Activated CD4-positive, alpha-beta T cell treated with anti-CD3 and anti-CD28 coated beads, Interleukin-2, amount 10 ng/mL, durations not matched to agents 24 days and 14 days (primary cell): Measurements from ENCODE around the gene ABCA1. TPM values are rescaled to one million over a fixed set of nuclear protein-coding genes. Genes with fewer than 3 reads are reported as not detected.

Experiments used
- DNase-seq: peaks from one replicate; pipeline ENCODE4 v3.0.0; 2022
- H3K27ac Mint-ChIP-seq: one replicate; pipeline ENCODE4 v1.8.0; 2022; ENCODE audit warnings: mild to moderate bottlenecking, mixed read lengths
- H3K27me3 Mint-ChIP-seq: one replicate; pipeline ENCODE4 v1.8.0; 2022; ENCODE audit warnings: mixed read lengths
- H3K36me3 Mint-ChIP-seq: one replicate; pipeline ENCODE4 v1.8.0; 2022; ENCODE audit warnings: low read depth, mild to moderate bottlenecking, mixed read lengths
- H3K4me1 Mint-ChIP-seq: one replicate; pipeline ENCODE4 v1.8.0; 2021; ENCODE audit warnings: mixed read lengths
- H3K4me3 Mint-ChIP-seq: one replicate; pipeline ENCODE4 v1.8.0; 2022; ENCODE audit warnings: mild to moderate bottlenecking, moderate library complexity, mixed read lengths
- H3K9me3 Mint-ChIP-seq: one replicate; pipeline ENCODE4 v1.8.0; 2021; ENCODE audit warnings: mixed read lengths
- intact Hi-C: fragments of 100-400 bp; cut with micrococcal nuclease; formaldehyde crosslinking; loops from one replicate; pipeline ENCODE4 v1.15.1; 2023
- total RNA-seq: library from RNA; stranded (reverse); gene quantifications from 2 replicates; pipeline ENCODE4 v1.2.3, GENCODE V29; 2022

ABCA1 gene
- total RNA-seq, 1 donor from 2014 or later, result 0.56 TPM

- no peaks in the 10 kb centered on the region for H3K9me3 Mint-ChIP-seq
- DNase-seq, result no peak
- H3K36me3 Mint-ChIP-seq, result no peaks in the 10 kb centered on the region
- H3K4me3 Mint-ChIP-seq, result no peak overlapping the region
- no peaks in the 10 kb centered on the region for H3K4me1 Mint-ChIP-seq
- H3K27me3 Mint-ChIP-seq, result no peaks in the 10 kb centered on the region
- H3K27ac Mint-ChIP-seq, result no peak overlapping the region
- intact Hi-C loops, result no loop called here
Measured at GRCh38 chr9:104794070-104794469, 133.9 kb downstream of the ABCA1 start.

- no peak overlapping the region for H3K27ac Mint-ChIP-seq
- no peaks in the 10 kb centered on the region for H3K9me3 Mint-ChIP-seq
- no peaks in the 10 kb centered on the region for H3K27me3 Mint-ChIP-seq
- no peak for DNase-seq
- H3K4me3 Mint-ChIP-seq, result no peak overlapping the region
- H3K36me3 Mint-ChIP-seq, result no peaks in the 10 kb centered on the region
- H3K4me1 Mint-ChIP-seq, result no peaks in the 10 kb centered on the region
- intact Hi-C loops, result loop anchor here (10.0 kb wide), 1 partner anchor 367 kb away; no protein-coding TSS in a partner anchor
Measured at GRCh38 chr9:104788251-104788650, 139.7 kb downstream of the ABCA1 start.

- Mint-ChIP-seq H3K9me3 (no peaks in the 10 kb centered on the region), H3K36me3 (no peaks in the 10 kb centered on the region)
Measured at GRCh38 chr9:104787306-104788015, 140.5 kb downstream of the ABCA1 start.

GRCh38 chr9:104786293-104786692 lies 141.7 kb downstream of the ABCA1 start:
- H3K27ac Mint-ChIP-seq, result no peak overlapping the region
- no peaks in the 10 kb centered on the region for H3K9me3 Mint-ChIP-seq
- intact Hi-C loops, result loop anchor here (10.0 kb wide), 1 partner anchor 369 kb away; no protein-coding TSS in a partner anchor
- H3K4me3 Mint-ChIP-seq, result no peak overlapping the region
- no peak for DNase-seq
- H3K36me3 Mint-ChIP-seq, result no peaks in the 10 kb centered on the region
- H3K4me1 Mint-ChIP-seq, result no peaks in the 10 kb centered on the region
- no peaks in the 10 kb centered on the region for H3K27me3 Mint-ChIP-seq

More at GRCh38 chr9:104787306-104788015, 140.5 kb downstream of the ABCA1 start:
- no peaks in the 10 kb centered on the region for H3K27me3 Mint-ChIP-seq
- H3K27ac Mint-ChIP-seq, result no peak overlapping the region
- H3K4me3 Mint-ChIP-seq, result no peak overlapping the region
- DNase-seq, result no peak
- intact Hi-C loops, result loop anchor here (10.0 kb wide), 1 partner anchor 367 kb away; no protein-coding TSS in a partner anchor
- no peaks in the 10 kb centered on the region for H3K4me1 Mint-ChIP-seq

GRCh38 chr9:104784098-104784497 lies 143.9 kb downstream of the ABCA1 start:
- DNase-seq, result no peak
- Mint-ChIP-seq H3K4me1 (no peaks in the 10 kb centered on the region), H3K27me3 (peaks cover 2% of the 10 kb centered on the region), H3K9me3 (no peaks in the 10 kb centered on the region), H3K36me3 (no peaks in the 10 kb centered on the region), H3K4me3 (no peak overlapping the region), H3K27ac (no peak overlapping the region)
- intact Hi-C loops, result loop anchor here (10.0 kb wide), 1 partner anchor 371 kb away; no protein-coding TSS in a partner anchor

GRCh38 chr9:104783588-104783987 lies 144.4 kb downstream of the ABCA1 start:
- Mint-ChIP-seq H3K27me3 (peaks cover 2% of the 10 kb centered on the region), H3K4me1 (no peaks in the 10 kb centered on the region), H3K27ac (no peak overlapping the region), H3K4me3 (no peak overlapping the region), H3K36me3 (no peaks in the 10 kb centered on the region), H3K9me3 (no peaks in the 10 kb centered on the region)
- intact Hi-C loops, result loop anchor here (10.0 kb wide), 1 partner anchor 371 kb away; no protein-coding TSS in a partner anchor
- DNase-seq, result no peak

GRCh38 chr9:104780796-104781395 lies 147.1 kb downstream of the ABCA1 start:
- Mint-ChIP-seq H3K4me3 (no peak overlapping the region), H3K27me3 (peaks cover 2% of the 10 kb centered on the region), H3K27ac (no peak overlapping the region), H3K36me3 (no peaks in the 10 kb centered on the region), H3K9me3 (no peaks in the 10 kb centered on the region), H3K4me1 (no peaks in the 10 kb centered on the region)
- peak; percentile 57 for DNase-seq
- intact Hi-C loops, result loop anchor here (10.0 kb wide), 1 partner anchor 374 kb away; no protein-coding TSS in a partner anchor

- Mint-ChIP-seq H3K9me3 (no peaks in the 10 kb centered on the region), H3K4me1 (no peaks in the 10 kb centered on the region), H3K4me3 (no peak overlapping the region), H3K27me3 (peaks cover 2% of the 10 kb centered on the region), H3K27ac (no peak overlapping the region), H3K36me3 (no peaks in the 10 kb centered on the region)
- intact Hi-C loops, result loop anchor here (10.0 kb wide), 1 partner anchor 375 kb away; no protein-coding TSS in a partner anchor
- DNase-seq, result peak; percentile 19
Measured at GRCh38 chr9:104779946-104780535, 147.9 kb downstream of the ABCA1 start.

- Mint-ChIP-seq H3K4me3 (no peak overlapping the region), H3K9me3 (no peaks in the 10 kb centered on the region), H3K27me3 (peaks cover 2% of the 10 kb centered on the region), H3K27ac (no peak overlapping the region), H3K36me3 (no peaks in the 10 kb centered on the region), H3K4me1 (no peaks in the 10 kb centered on the region)
- intact Hi-C loops, result no loop called here
- DNase-seq, result no peak
Measured at GRCh38 chr9:104779334-104779733, 148.6 kb downstream of the ABCA1 start.

GRCh38 chr9:104778802-104779201 lies 149.2 kb downstream of the ABCA1 start:
- intact Hi-C loops, result no loop called here
- H3K4me1 Mint-ChIP-seq, result no peaks in the 10 kb centered on the region
- H3K27me3 Mint-ChIP-seq, result peaks cover 2% of the 10 kb centered on the region
- no peaks in the 10 kb centered on the region for H3K9me3 Mint-ChIP-seq
- no peak overlapping the region for H3K4me3 Mint-ChIP-seq
- H3K36me3 Mint-ChIP-seq, result no peaks in the 10 kb centered on the region
- H3K27ac Mint-ChIP-seq, result no peak overlapping the region
- DNase-seq, result peak; percentile 27

- Mint-ChIP-seq H3K27me3 (peaks cover 2% of the 10 kb centered on the region), H3K4me1 (no peaks in the 10 kb centered on the region), H3K9me3 (no peaks in the 10 kb centered on the region), H3K4me3 (no peak overlapping the region), H3K27ac (no peak overlapping the region), H3K36me3 (no peaks in the 10 kb centered on the region)
- intact Hi-C loops, result no loop called here
- no peak for DNase-seq
Measured at GRCh38 chr9:104776797-104777196, 151.2 kb downstream of the ABCA1 start.

GRCh38 chr9:104775976-104776375 lies 152.0 kb downstream of the ABCA1 start:
- intact Hi-C loops, result no loop called here
- H3K36me3 Mint-ChIP-seq, result no peaks in the 10 kb centered on the region

GRCh38 chr9:104775574-104775936 lies 152.4 kb downstream of the ABCA1 start:
- intact Hi-C loops, result no loop called here
- no peak overlapping the region for H3K4me3 Mint-ChIP-seq

More at GRCh38 chr9:104775976-104776375, 152.0 kb downstream of the ABCA1 start:
- no peak overlapping the region for H3K4me3 Mint-ChIP-seq
- DNase-seq, result no peak
- peaks cover 8% of the 10 kb centered on the region for H3K27me3 Mint-ChIP-seq
- H3K9me3 Mint-ChIP-seq, result no peaks in the 10 kb centered on the region
- H3K4me1 Mint-ChIP-seq, result no peaks in the 10 kb centered on the region
- H3K27ac Mint-ChIP-seq, result no peak overlapping the region

More at GRCh38 chr9:104775574-104775936, 152.4 kb downstream of the ABCA1 start:
- Mint-ChIP-seq H3K36me3 (no peaks in the 10 kb centered on the region), H3K27ac (no peak overlapping the region), H3K27me3 (peaks cover 10% of the 10 kb centered on the region), H3K9me3 (no peaks in the 10 kb centered on the region), H3K4me1 (no peaks in the 10 kb centered on the region)
- peak; percentile 42 for DNase-seq
